PC-9 (cell line): Measurements from ENCODE around the gene CAGE1. TPM values are rescaled to one million over a fixed set of nuclear protein-coding genes. Genes with fewer than 3 reads are reported as not detected.

Source experiments
- BruUV-seq: library from RNA; stranded (reverse); fragments of 400-500 nt; replicated peaks from 2 replicates; lab custom pipeline; 2021; lab: Mats Ljungman, UMichigan
- CTCF ChIA-PET: fragments of 300-600 bp; sonication (Branson Sonifier 250); formaldehyde crosslinking; loops from one replicate; lab custom pipeline; 2022; ENCODE audit warnings: antibody characterized with exemption; lab: Charles Lee
- POLR2A ChIA-PET: fragments of 300-600 bp; sonication (Branson Sonifier 250); formaldehyde crosslinking; loops from one replicate; lab custom pipeline; 2022; ENCODE audit warnings: antibody characterized with exemption; ENCODE audit not compliant: unreplicated experiment; lab: Charles Lee
- DNase-seq, 2 experiments: peaks; one replicate each; pipeline versions ENCODE4 v3.0.0 to v3.0.0-alpha.2; 2015 to 2022; ENCODE audit warnings: mixed read lengths in 1 of 2
- H2AFZ ChIP-seq: fragments of 200-600 bp; sonication (generic); 2 replicates; pipeline ENCODE4 v1.8.1; 2017; ENCODE audit warnings: antibody characterized with exemption
- H3F3A ChIP-seq: fragments of 200-600 bp; sonication (generic); 2 replicates; pipeline ENCODE4 v1.8.1; 2017; ENCODE audit warnings: antibody characterized with exemption, mild to moderate bottlenecking, low read depth; ENCODE audit not compliant: insufficient read depth
- H3K27ac ChIP-seq: fragments of 200-600 bp; sonication (generic); 2 replicates; pipeline ENCODE4 v1.6.1; 2016; ENCODE audit warnings: mixed run types
- H3K27me3 ChIP-seq: fragments of 200-600 bp; sonication (generic); 2 replicates; pipeline ENCODE4 v1.6.1; 2016; ENCODE audit warnings: low read depth, mixed run types; ENCODE audit not compliant: insufficient read depth
- H3K36me3 ChIP-seq: fragments of 200-600 bp; sonication (generic); 2 replicates; pipeline ENCODE4 v1.6.1; 2016; ENCODE audit warnings: low read depth, mixed run types
- H3K4me1 ChIP-seq: fragments of 200-600 bp; sonication (generic); replicated peaks from 2 replicates; pipeline ENCODE4 v1.6.1; 2016; ENCODE audit warnings: mixed run types; ENCODE audit not compliant: insufficient read depth
- H3K4me2 ChIP-seq: fragments of 200-600 bp; sonication (generic); 2 replicates; pipeline ENCODE4 v1.6.1; 2017; ENCODE audit warnings: mixed run types
- H3K4me3 ChIP-seq: fragments of 200-600 bp; sonication (generic); 2 replicates; pipeline ENCODE4 v1.6.1; 2016; ENCODE audit warnings: mixed run types
- H3K79me2 ChIP-seq: fragments of 200-600 bp; sonication (generic); 2 replicates; pipeline ENCODE4 v1.6.1; 2017; ENCODE audit warnings: low read depth, mixed run types
- H3K9me2 ChIP-seq: fragments of 200-600 bp; sonication (generic); 2 replicates; pipeline ENCODE4 v1.8.1; 2017; ENCODE audit warnings: mild to moderate bottlenecking; ENCODE audit not compliant: insufficient read depth
- H3K9me3 ChIP-seq: fragments of 200-600 bp; sonication (generic); 2 replicates; pipeline ENCODE4 v1.8.1; 2016; ENCODE audit warnings: low read depth; ENCODE audit not compliant: insufficient read depth
- H4K20me1 ChIP-seq: fragments of 200-600 bp; sonication (generic); 2 replicates; pipeline ENCODE4 v1.8.1; 2017; ENCODE audit not compliant: insufficient read depth
- EZH2 ChIP-seq: fragments of 200-600 bp; sonication (generic); IDR thresholded peaks from 2 replicates; pipeline ENCODE4 v1.8.0; 2017; ENCODE audit warnings: antibody characterized with exemption, low read depth
- intact Hi-C: fragments of 100-400 bp; cut with micrococcal nuclease; formaldehyde crosslinking; loops from one replicate; pipeline ENCODE4 v1.10.0; 2022; ENCODE audit not compliant: unreplicated experiment
- total RNA-seq: library from RNA; stranded (reverse); gene quantifications from 2 replicates; pipeline ENCODE4 v1.2.3, GENCODE V29; 2021
- TF ChIP-seq, protein P1 (sequence below): fragments of 200-600 bp; sonication (generic); conservative IDR thresholded peaks from 2 replicates; pipeline ENCODE4 v1.6.1; 2017; ENCODE audit warnings: mixed run types, antibody characterized with exemption, mild to moderate bottlenecking, moderate library complexity

Gene CAGE1
- total RNA-seq, 1 experiment from 2014 or later, result 0.13 TPM

DNA sequence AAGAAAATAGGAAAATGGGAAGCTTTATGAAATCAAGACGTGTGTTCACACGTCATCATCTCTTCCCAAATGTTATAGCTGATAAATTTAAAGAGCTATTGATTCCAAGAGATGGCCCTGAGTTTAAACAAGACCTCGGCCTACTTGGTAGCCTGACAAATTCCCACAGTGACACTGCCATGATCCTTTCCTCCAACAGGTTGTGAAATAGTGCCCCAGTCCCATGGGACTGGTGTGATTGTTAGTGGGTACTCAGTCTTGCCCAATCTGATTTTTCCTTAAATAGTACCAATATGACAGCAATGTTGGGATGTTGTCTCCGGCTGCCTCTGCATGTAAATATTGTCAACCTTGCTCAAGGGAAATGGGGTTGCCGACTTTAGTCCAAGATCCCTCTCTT lies 34.5 kb upstream of the CAGE1 start:
- TF ChIP-seq, protein P1, sequence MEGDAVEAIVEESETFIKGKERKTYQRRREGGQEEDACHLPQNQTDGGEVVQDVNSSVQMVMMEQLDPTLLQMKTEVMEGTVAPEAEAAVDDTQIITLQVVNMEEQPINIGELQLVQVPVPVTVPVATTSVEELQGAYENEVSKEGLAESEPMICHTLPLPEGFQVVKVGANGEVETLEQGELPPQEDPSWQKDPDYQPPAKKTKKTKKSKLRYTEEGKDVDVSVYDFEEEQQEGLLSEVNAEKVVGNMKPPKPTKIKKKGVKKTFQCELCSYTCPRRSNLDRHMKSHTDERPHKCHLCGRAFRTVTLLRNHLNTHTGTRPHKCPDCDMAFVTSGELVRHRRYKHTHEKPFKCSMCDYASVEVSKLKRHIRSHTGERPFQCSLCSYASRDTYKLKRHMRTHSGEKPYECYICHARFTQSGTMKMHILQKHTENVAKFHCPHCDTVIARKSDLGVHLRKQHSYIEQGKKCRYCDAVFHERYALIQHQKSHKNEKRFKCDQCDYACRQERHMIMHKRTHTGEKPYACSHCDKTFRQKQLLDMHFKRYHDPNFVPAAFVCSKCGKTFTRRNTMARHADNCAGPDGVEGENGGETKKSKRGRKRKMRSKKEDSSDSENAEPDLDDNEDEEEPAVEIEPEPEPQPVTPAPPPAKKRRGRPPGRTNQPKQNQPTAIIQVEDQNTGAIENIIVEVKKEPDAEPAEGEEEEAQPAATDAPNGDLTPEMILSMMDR, result no peak
- no peak for TF ChIP-seq EZH2
- H3K27me3 ChIP-seq, result no peaks in the 10 kb centered on the region
- POLR2A ChIA-PET, result no interaction called here
- H3K4me1 ChIP-seq, result no peaks in the 10 kb centered on the region
- BruUV-seq, result no TSS peak
- no peaks in the 10 kb centered on the region for H3K9me2 ChIP-seq
- H2AFZ ChIP-seq, result no peak overlapping the region
- H3K27ac ChIP-seq, result no peak overlapping the region
- no peaks in the 10 kb centered on the region for H3K9me3 ChIP-seq
- no peaks in the 10 kb centered on the region for H4K20me1 ChIP-seq
- no peaks in the 10 kb centered on the region for H3F3A ChIP-seq
- no peaks in the 10 kb centered on the region for H3K79me2 ChIP-seq
- no peak overlapping the region for H3K4me3 ChIP-seq
- intact Hi-C loops, result no loop called here
- H3K36me3 ChIP-seq, result no peaks in the 10 kb centered on the region
- CTCF ChIA-PET, result interaction anchor here (0.6 kb wide), 1 partner anchor 32 kb away, joined by 4 read pairs; no protein-coding TSS in a partner anchor
- DNase-seq, result no peak
- no peak overlapping the region for H3K4me2 ChIP-seq

DNA sequence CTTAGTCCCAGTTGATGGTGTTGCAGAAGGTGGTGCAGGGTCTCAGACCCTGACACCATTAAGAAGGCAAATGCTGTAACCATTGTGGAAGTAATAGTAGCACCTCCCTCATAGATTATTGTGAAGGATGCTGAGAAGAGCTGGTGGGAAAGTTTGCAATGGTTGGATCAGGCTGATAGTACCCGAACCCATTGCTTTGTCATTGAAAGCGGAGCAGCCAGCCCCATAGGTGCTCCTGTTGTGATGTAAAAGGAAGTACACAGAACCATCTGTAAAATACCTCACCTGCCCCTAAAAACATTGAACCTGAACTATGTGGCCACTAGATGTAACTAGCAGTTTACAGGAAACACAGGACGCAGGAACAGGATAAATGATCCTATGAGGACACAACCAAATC lies 31.5 kb upstream of the CAGE1 start:
- Histone ChIP-seq H2AFZ (no peak overlapping the region), H3F3A (no peaks in the 10 kb centered on the region), H4K20me1 (no peaks in the 10 kb centered on the region), H3K4me1 (no peaks in the 10 kb centered on the region), H3K27ac (no peak overlapping the region), H3K79me2 (no peaks in the 10 kb centered on the region), H3K9me3 (no peaks in the 10 kb centered on the region), H3K4me2 (no peak overlapping the region), H3K9me2 (no peaks in the 10 kb centered on the region), H3K4me3 (no peak overlapping the region), H3K36me3 (0 out of 2 replicates have a peak, but pooled peaks cover 5% of the 10 kb centered on the region), H3K27me3 (no peaks in the 10 kb centered on the region)
- BruUV-seq, result no TSS peak
- DNase-seq, result no peak
- TF ChIP-seq, protein P1, result no peak
- TF ChIP-seq EZH2, result no peak
- ChIA-PET CTCF (no interaction called here), POLR2A (no interaction called here)
- intact Hi-C loops, result no loop called here

DNA sequence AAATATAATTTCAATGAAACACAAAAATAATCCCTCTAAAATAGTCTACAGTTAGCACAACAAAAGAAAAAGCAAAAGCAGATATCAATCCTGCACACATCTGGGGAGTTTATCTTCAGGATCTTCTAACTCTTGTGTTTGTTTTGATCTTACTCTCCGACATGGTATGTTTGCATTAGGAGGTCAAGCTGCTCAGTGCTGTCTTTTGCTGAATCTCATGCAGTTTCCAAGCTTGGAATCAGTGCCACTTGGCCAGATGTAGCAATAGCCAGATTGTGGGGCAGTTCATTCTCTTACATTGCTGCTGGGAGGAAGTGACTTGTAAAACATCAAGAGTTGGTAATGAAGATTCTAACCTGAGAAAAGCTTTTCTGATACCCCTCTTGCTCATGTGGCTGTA lies 29.5 kb upstream of the CAGE1 start:
- H3K9me2 ChIP-seq, result no peaks in the 10 kb centered on the region
- intact Hi-C loops, result no loop called here
- no peaks in the 10 kb centered on the region for H3K9me3 ChIP-seq
- no peaks in the 10 kb centered on the region for H3F3A ChIP-seq
- POLR2A ChIA-PET, result no interaction called here
- no peak overlapping the region for H2AFZ ChIP-seq
- no peak overlapping the region for H3K4me3 ChIP-seq
- H3K27ac ChIP-seq, result no peak overlapping the region
- no peaks in the 10 kb centered on the region for H3K79me2 ChIP-seq
- no peak overlapping the region for H3K4me2 ChIP-seq
- H4K20me1 ChIP-seq, result no peaks in the 10 kb centered on the region
- no TSS peak for BruUV-seq
- no peak for DNase-seq
- peaks cover 7% of the 10 kb centered on the region; the same call in 1 of the 2 replicates for H3K36me3 ChIP-seq
- no peak for TF ChIP-seq EZH2
- TF ChIP-seq, protein P1, result no peak
- H3K4me1 ChIP-seq, result no peaks in the 10 kb centered on the region
- H3K27me3 ChIP-seq, result no peaks in the 10 kb centered on the region
- CTCF ChIA-PET, result interaction anchor here (0.6 kb wide), 1 partner anchor 50 kb away, joined by 5 read pairs; no protein-coding TSS in a partner anchor
